HCT116 (cell line): Measurements from ENCODE around the gene KIRREL2. TPM values are rescaled to one million over a fixed set of nuclear protein-coding genes. Genes with fewer than 3 reads are reported as not detected.

Experiments used
- ATAC-seq: fragments of 200-7000 bp; cut with Tn5 transposase; 2 replicates; pipeline ENCODE4 v1.9.1; 2020; ENCODE audit warnings: mild to moderate bottlenecking, moderate library complexity
- BruUV-seq: library from RNA; stranded (reverse); fragments of 400-500 nt; replicated peaks from 2 replicates; lab custom pipeline; 2021; lab: Mats Ljungman, UMichigan
- CTCF ChIA-PET: fragments of 300-600 bp; sonication (Branson Sonifier 250); formaldehyde crosslinking; loops from one replicate; lab custom pipeline; 2021; ENCODE audit warnings: antibody characterized with exemption; lab: Charles Lee
- POLR2A ChIA-PET: fragments of 300-600, 350-600 bp; sonication (Branson Sonifier 250); formaldehyde crosslinking; loops from one replicate; lab custom pipeline; 2021; ENCODE audit warnings: antibody characterized with exemption; lab: Charles Lee
- RAD21 ChIA-PET, 2 experiments: fragments of 300-600 bp; sonication (Branson Sonifier 250); formaldehyde crosslinking; loops; one replicate each; lab custom pipeline; 2023; ENCODE audit warnings: low total read pairs in 2 of 2; ENCODE audit not compliant: uncharacterized antibody in 2 of 2, unreplicated experiment in 2 of 2, low non-redundant PET in 1 of 2; lab: Charles Lee
- DNase-seq: peaks from one replicate; pipeline ENCODE4 v3.0.0-alpha.2; 2010; ENCODE audit warnings: low read depth, low spot score
- H2AFZ ChIP-seq: fragments of 200-600 bp; shearing (Covaris generic), sonication (generic); 2 replicates; pipeline ENCODE4 v1.6.1; 2017; ENCODE audit warnings: low read depth, mixed run types, mixed read lengths, antibody characterized with exemption, low read length; ENCODE audit not compliant: poor library complexity, severe bottlenecking
- H3K27ac ChIP-seq: 2 replicates; pipeline ENCODE4 v1.5.1; 2012; ENCODE audit warnings: low read depth, low read length
- H3K27me3 ChIP-seq: fragments of 200-600 bp; sonication (generic); 2 replicates; pipeline ENCODE4 v1.6.1; 2016; ENCODE audit warnings: mixed run types, low read length, mixed read lengths; ENCODE audit not compliant: insufficient read depth
- H3K36me3 ChIP-seq, 2 experiments: fragments of 200-500 bp in 1 of 2; fragments of 200-600 bp in 1 of 2; sonication (Bioruptor generic) in 1 of 2; sonication (generic) in 1 of 2; 2 replicates each; pipeline versions ENCODE4 v1.5.1 to v1.6.1; 2014 to 2016; ENCODE audit warnings: low read length in 2 of 2, inconsistent platforms in 1 of 2, mixed read lengths in 1 of 2, mixed run types in 1 of 2; ENCODE audit not compliant: insufficient read depth in 2 of 2, control insufficient read depth in 1 of 2
- H3K4me1 ChIP-seq, 2 experiments: fragments of 200-600 bp in 1 of 2; sonication (generic) in 1 of 2; 2 replicates each; pipeline versions ENCODE4 v1.5.1 to v1.6.1; 2012 to 2017; ENCODE audit warnings: low read length in 2 of 2, inconsistent platforms in 1 of 2, mild to moderate bottlenecking in 1 of 2, mixed read lengths in 1 of 2, mixed run types in 1 of 2, moderate library complexity in 1 of 2; ENCODE audit not compliant: insufficient read depth in 2 of 2, control insufficient read depth in 1 of 2
- H3K4me2 ChIP-seq: fragments of 200-600 bp; sonication (generic); 2 replicates; pipeline ENCODE4 v1.6.1; 2017; ENCODE audit warnings: mixed run types, low read length, mixed read lengths
- H3K4me3 ChIP-seq, 2 experiments: fragments of 200-600 bp in 1 of 2; sonication (generic) in 1 of 2; replicated peaks in 1 of 2; 2 replicates each; pipeline ENCODE4 v1.5.1; 2011 to 2016; ENCODE audit warnings: low read length in 2 of 2, control low read depth in 1 of 2, low read depth in 1 of 2, mild to moderate bottlenecking in 1 of 2, mixed read lengths in 1 of 2, mixed run types in 1 of 2
- H3K79me2 ChIP-seq: fragments of 200-600 bp; sonication (generic); 2 replicates; pipeline ENCODE4 v1.6.1; 2017; ENCODE audit warnings: mild to moderate bottlenecking, mixed run types, low read length, moderate library complexity, mixed read lengths; ENCODE audit not compliant: insufficient read depth
- H3K9ac ChIP-seq: fragments of 200-600 bp; sonication (generic); 2 replicates; pipeline ENCODE4 v1.6.1; 2016; ENCODE audit warnings: low read length, mixed read lengths
- H3K9me2 ChIP-seq: fragments of 200-600 bp; sonication (generic), shearing (Covaris generic); 2 replicates; pipeline ENCODE4 v1.6.1; 2017; ENCODE audit warnings: mixed run types, mild to moderate bottlenecking, moderate library complexity; ENCODE audit not compliant: insufficient read depth
- H3K9me3 ChIP-seq, 2 experiments: fragments of 200-500 bp in 1 of 2; fragments of 200-600 bp in 1 of 2; sonication (Bioruptor generic) in 1 of 2; sonication (generic) in 1 of 2; 2 replicates each; pipeline ENCODE4 v1.6.1; 2014 to 2017; ENCODE audit warnings: low read length in 2 of 2, mixed read lengths in 2 of 2, inconsistent platforms in 1 of 2, low read depth in 1 of 2, mild to moderate bottlenecking in 1 of 2, mixed run types in 1 of 2, moderate library complexity in 1 of 2; ENCODE audit not compliant: control insufficient read depth in 1 of 2, insufficient read depth in 1 of 2
- H4K20me1 ChIP-seq: fragments of 200-600 bp; sonication (generic), shearing (Covaris generic); 2 replicates; pipeline ENCODE4 v1.6.1; 2017; ENCODE audit warnings: mixed run types, mild to moderate bottlenecking, moderate library complexity; ENCODE audit not compliant: insufficient read depth
- EGR1 ChIP-seq: IDR thresholded peaks from 2 replicates; pipeline ENCODE4 v1.6.1; 2012; ENCODE audit warnings: low read depth
- ELF1 ChIP-seq: IDR thresholded peaks from 2 replicates; pipeline ENCODE4 v1.6.1; 2012; ENCODE audit warnings: low read depth, borderline replicate concordance
- EZH2 ChIP-seq: fragments of 200-600 bp; sonication (generic); IDR thresholded peaks from 2 replicates; pipeline ENCODE4 v1.6.1; 2017; ENCODE audit warnings: antibody characterized with exemption, mixed run types
- RAD21 ChIP-seq: IDR thresholded peaks from 2 replicates; pipeline ENCODE4 v1.6.1; 2012; ENCODE audit warnings: low read depth, mild to moderate bottlenecking
- TCF7L2 ChIP-seq: IDR thresholded peaks from 2 replicates; pipeline ENCODE4 v1.7.0; 2011; ENCODE audit warnings: borderline replicate concordance, inconsistent platforms; ENCODE audit not compliant: insufficient read depth, insufficient read length; ENCODE audit errors: extremely low read depth
- YY1 ChIP-seq: IDR thresholded peaks from 2 replicates; pipeline ENCODE4 v1.6.1; 2011; ENCODE audit warnings: low read length, low read depth, moderate library complexity, mild to moderate bottlenecking; ENCODE audit not compliant: insufficient replicate concordance; ENCODE audit errors: extremely low read depth
- ZFX ChIP-seq: fragments of 450-650 bp; IDR thresholded peaks from 2 replicates; pipeline ENCODE4 v1.6.1; 2017
- intact Hi-C: fragments of 100-400 bp; cut with micrococcal nuclease; formaldehyde crosslinking; loops from 2 replicates; pipeline ENCODE4 v1.10.0; 2022
- total RNA-seq: library from RNA; stranded (reverse); gene quantifications from one replicate; pipeline ENCODE4 v1.2.1, GENCODE V29; 2021; ENCODE audit not compliant: unreplicated experiment
- TF ChIP-seq, protein P1 (sequence below): IDR thresholded peaks from 2 replicates; pipeline ENCODE4 v1.6.1; 2012
- TF ChIP-seq, protein P2 (sequence below), 3 experiments: fragments of 200-600 bp in 1 of 3; sonication (generic) in 1 of 3; IDR thresholded peaks in 2 of 3; conservative IDR thresholded peaks in 1 of 3; 2 replicates each; pipeline ENCODE4 v1.5.1; 2012 to 2017; ENCODE audit warnings: low read depth in 2 of 3, low read length in 2 of 3, antibody characterized with exemption in 1 of 3, borderline replicate concordance in 1 of 3, control low read depth in 1 of 3, mild to moderate bottlenecking in 1 of 3, mixed read lengths in 1 of 3, mixed run types in 1 of 3, moderate library complexity in 1 of 3; ENCODE audit not compliant: insufficient read depth in 1 of 3
- TF ChIP-seq, protein P3 (sequence below): IDR thresholded peaks from 2 replicates; pipeline ENCODE4 v1.6.1; 2011; ENCODE audit warnings: mild to moderate bottlenecking, low read length, moderate library complexity; ENCODE audit not compliant: insufficient replicate concordance; ENCODE audit errors: extremely low read depth

KIRREL2 gene
- total RNA-seq, 1 experiment from 2014 or later, result 1.3 TPM

DNA sequence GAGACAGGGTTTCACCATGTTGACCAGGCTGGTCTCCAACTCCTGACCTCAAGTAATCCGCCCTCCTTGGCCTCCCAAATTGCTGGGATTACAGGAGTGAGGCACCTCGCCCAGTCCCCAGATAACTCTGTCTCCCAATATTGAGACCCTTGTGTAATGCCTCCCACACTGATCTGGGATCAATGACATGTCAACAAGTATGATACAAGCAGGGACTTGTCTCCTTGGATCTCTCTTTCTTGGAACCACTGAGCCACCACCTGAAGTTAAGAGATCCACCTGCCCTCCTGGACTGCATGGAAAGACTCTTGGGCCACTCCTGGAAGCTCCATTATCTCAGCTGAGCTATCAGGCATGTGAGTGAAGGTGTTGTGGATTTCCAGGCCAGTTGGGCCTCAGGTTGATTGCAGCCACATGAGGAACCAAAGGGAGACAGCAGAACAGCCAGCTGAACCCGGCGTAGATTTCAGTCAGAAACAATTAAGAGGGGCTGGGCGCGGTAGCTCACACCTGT lies 28.6 kb downstream of the KIRREL2 start:
- ATAC-seq, result no peak
- no peak for DNase-seq
- H4K20me1 ChIP-seq, result no peaks in the 10 kb centered on the region
- no peaks in the 10 kb centered on the region for H3K79me2 ChIP-seq
- ChIA-PET RAD21 (no interaction called here), POLR2A (no interaction called here), CTCF (no interaction called here)
- intact Hi-C loops, result loop anchor here (10.0 kb wide), 1 partner anchor 170 kb away; the partner anchor contains the start of genes THAP8 and WDR62
- no peaks in the 10 kb centered on the region for H3K27me3 ChIP-seq
- no peak overlapping the region for H3K9ac ChIP-seq
- H2AFZ ChIP-seq, result no peak overlapping the region
- BruUV-seq, result TSS peak; percentile 19
- H3K4me3 ChIP-seq, result no peak overlapping the region
- H3K9me2 ChIP-seq, result no peaks in the 10 kb centered on the region
- no peak overlapping the region for H3K4me2 ChIP-seq
- no peak overlapping the region for H3K27ac ChIP-seq
- H3K4me1 ChIP-seq, result no peaks in the 10 kb centered on the region
- peaks cover 15 to 30% of the 10 kb centered on the region in 2 experiments; a peak in 3 of 4 replicates for H3K36me3 ChIP-seq
- TF ChIP-seq EZH2 (no peak), RAD21 (no peak), EGR1 (no peak), TCF7L2 (no peak), YY1 (no peak), ELF1 (no peak), ZFX (no peak)
- TF ChIP-seq, protein P1, sequence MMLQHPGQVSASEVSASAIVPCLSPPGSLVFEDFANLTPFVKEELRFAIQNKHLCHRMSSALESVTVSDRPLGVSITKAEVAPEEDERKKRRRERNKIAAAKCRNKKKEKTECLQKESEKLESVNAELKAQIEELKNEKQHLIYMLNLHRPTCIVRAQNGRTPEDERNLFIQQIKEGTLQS, result no peak
- TF ChIP-seq, protein P2, sequence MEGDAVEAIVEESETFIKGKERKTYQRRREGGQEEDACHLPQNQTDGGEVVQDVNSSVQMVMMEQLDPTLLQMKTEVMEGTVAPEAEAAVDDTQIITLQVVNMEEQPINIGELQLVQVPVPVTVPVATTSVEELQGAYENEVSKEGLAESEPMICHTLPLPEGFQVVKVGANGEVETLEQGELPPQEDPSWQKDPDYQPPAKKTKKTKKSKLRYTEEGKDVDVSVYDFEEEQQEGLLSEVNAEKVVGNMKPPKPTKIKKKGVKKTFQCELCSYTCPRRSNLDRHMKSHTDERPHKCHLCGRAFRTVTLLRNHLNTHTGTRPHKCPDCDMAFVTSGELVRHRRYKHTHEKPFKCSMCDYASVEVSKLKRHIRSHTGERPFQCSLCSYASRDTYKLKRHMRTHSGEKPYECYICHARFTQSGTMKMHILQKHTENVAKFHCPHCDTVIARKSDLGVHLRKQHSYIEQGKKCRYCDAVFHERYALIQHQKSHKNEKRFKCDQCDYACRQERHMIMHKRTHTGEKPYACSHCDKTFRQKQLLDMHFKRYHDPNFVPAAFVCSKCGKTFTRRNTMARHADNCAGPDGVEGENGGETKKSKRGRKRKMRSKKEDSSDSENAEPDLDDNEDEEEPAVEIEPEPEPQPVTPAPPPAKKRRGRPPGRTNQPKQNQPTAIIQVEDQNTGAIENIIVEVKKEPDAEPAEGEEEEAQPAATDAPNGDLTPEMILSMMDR (IDR thresholded peaks at IDR 0.05 in 2 of 3, conservative IDR thresholded peaks at IDR 0.05 in 1 of 3; ENCODE audit: borderline replicate concordance in 1 of 3, insufficient read depth in 1 of 3, low read depth in 2 of 3, low read length in 2 of 3), result no peak
- TF ChIP-seq, protein P3, sequence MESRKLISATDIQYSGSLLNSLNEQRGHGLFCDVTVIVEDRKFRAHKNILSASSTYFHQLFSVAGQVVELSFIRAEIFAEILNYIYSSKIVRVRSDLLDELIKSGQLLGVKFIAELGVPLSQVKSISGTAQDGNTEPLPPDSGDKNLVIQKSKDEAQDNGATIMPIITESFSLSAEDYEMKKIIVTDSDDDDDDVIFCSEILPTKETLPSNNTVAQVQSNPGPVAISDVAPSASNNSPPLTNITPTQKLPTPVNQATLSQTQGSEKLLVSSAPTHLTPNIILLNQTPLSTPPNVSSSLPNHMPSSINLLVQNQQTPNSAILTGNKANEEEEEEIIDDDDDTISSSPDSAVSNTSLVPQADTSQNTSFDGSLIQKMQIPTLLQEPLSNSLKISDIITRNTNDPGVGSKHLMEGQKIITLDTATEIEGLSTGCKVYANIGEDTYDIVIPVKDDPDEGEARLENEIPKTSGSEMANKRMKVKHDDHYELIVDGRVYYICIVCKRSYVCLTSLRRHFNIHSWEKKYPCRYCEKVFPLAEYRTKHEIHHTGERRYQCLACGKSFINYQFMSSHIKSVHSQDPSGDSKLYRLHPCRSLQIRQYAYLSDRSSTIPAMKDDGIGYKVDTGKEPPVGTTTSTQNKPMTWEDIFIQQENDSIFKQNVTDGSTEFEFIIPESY, result no peak
- TF ChIP-seq, all 23 proteins: peak for 0
- H3K9me3 ChIP-seq, result no peaks in the 10 kb centered on the region
